Esophagus muscularis mucosa (tissue), 3 donors: Measurements from ENCODE around the gene NOL3.

Experiments
- POLR2A ChIP-seq: fragments of 450-650 bp; IDR thresholded peaks from one replicate; pipeline ENCODE4 v1.6.1; 2017; ENCODE audit warnings: antibody characterized with exemption, moderate library complexity, mild to moderate bottlenecking, low read depth
- TF ChIP-seq, protein P1 (sequence below), 3 experiments: fragments of 200-600 bp in 2 of 3; fragments of 450-650 bp in 1 of 3; sonication (generic) in 2 of 3; IDR thresholded peaks; one replicate each; pipeline ENCODE4 v1.5.1; 2017 to 2019; ENCODE audit warnings: antibody characterized with exemption in 3 of 3, mild to moderate bottlenecking in 2 of 3, moderate library complexity in 1 of 3

DNA sequence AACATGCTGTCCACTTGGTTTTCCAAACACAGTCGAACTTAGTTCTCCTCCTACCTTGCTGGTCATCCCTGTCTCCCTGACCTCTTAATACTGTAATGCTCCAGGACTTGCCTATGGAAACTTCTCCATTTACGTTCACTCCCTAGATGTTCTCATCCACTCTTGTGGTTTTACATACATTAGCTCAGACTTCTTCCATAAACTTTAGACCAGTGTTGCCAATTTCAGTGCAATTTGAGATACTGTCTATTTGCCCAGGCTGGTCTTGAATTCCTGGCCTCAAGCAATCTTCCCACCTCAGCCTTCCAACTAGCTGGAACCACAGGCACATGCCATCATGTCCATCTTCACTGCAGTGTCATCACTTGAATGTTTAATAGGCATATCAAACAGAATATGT, 11.9 kb downstream of the NOL3 start:
- TF ChIP-seq, protein P1, sequence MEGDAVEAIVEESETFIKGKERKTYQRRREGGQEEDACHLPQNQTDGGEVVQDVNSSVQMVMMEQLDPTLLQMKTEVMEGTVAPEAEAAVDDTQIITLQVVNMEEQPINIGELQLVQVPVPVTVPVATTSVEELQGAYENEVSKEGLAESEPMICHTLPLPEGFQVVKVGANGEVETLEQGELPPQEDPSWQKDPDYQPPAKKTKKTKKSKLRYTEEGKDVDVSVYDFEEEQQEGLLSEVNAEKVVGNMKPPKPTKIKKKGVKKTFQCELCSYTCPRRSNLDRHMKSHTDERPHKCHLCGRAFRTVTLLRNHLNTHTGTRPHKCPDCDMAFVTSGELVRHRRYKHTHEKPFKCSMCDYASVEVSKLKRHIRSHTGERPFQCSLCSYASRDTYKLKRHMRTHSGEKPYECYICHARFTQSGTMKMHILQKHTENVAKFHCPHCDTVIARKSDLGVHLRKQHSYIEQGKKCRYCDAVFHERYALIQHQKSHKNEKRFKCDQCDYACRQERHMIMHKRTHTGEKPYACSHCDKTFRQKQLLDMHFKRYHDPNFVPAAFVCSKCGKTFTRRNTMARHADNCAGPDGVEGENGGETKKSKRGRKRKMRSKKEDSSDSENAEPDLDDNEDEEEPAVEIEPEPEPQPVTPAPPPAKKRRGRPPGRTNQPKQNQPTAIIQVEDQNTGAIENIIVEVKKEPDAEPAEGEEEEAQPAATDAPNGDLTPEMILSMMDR (IDR thresholded peaks at IDR 0.05) = no peak
- TF ChIP-seq POLR2A = no peak
